ENCODE measurements around the gene TRIB2.

DNA sequence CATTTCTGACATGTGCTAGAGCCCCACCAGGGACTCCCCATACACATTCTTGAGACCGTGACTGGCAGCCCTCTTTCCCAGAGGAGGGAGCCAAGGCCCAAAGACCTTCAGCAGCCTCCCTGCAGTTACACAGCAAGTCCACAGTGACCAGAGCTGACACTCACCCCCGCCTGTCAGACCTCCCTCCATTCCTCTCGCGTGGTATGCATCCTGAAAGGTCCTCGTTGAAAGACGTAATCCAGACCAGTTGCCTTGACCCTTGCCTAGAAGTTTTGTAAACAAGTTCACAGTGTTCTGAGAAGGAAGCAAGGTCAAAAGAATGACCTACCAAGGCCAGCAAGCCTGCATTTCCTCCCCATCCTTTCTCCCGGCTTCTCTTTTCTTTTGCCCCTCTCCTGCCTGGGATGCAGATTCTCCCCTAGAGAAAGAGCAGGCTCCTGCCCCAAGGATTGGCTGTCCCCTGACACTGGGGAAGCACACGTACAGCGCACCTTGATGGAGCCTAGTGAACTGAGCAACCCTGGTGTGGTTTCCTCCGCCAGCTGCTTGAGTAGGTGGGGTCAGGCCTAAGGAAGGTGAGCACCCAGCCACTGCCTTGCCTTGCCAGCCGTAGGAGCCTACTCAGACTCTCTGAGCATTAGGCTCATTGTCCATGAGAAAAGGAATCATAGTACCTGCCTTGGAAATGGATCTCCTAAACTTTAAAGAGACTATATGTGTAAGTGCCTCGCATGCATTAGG is 18.3 kb downstream of the TRIB2 start:
- TF ChIP-seq POLR2AphosphoS5 (IDR thresholded peaks at IDR 0.05; ENCODE audit: borderline replicate concordance, low read depth, low read length) (no peak), EZH2 (IDR thresholded peaks at IDR 0.05) (no peak), FOXP2 (optimal IDR thresholded peaks at IDR 0.05; ENCODE audit: control extremely low read depth, extremely low read length, insufficient read depth) (no peak)
